GM23248 (cell line): ENCODE results near the gene BHLHA15.

Experiments used
- EZH2 ChIP-seq: fragments of 200-600 bp; sonication (generic); IDR thresholded peaks from 2 replicates; pipeline ENCODE4 v1.6.1; 2018; ENCODE audit warnings: antibody characterized with exemption, mild to moderate bottlenecking; ENCODE audit not compliant: insufficient read depth, poor library complexity, severe bottlenecking
- EZH2phosphoT487 ChIP-seq: fragments of 200-600 bp; sonication (generic); IDR thresholded peaks from 2 replicates; pipeline ENCODE4 v1.6.1; 2018; ENCODE audit warnings: antibody characterized with exemption, moderate library complexity, mild to moderate bottlenecking, low read depth; ENCODE audit not compliant: insufficient read depth

DNA sequence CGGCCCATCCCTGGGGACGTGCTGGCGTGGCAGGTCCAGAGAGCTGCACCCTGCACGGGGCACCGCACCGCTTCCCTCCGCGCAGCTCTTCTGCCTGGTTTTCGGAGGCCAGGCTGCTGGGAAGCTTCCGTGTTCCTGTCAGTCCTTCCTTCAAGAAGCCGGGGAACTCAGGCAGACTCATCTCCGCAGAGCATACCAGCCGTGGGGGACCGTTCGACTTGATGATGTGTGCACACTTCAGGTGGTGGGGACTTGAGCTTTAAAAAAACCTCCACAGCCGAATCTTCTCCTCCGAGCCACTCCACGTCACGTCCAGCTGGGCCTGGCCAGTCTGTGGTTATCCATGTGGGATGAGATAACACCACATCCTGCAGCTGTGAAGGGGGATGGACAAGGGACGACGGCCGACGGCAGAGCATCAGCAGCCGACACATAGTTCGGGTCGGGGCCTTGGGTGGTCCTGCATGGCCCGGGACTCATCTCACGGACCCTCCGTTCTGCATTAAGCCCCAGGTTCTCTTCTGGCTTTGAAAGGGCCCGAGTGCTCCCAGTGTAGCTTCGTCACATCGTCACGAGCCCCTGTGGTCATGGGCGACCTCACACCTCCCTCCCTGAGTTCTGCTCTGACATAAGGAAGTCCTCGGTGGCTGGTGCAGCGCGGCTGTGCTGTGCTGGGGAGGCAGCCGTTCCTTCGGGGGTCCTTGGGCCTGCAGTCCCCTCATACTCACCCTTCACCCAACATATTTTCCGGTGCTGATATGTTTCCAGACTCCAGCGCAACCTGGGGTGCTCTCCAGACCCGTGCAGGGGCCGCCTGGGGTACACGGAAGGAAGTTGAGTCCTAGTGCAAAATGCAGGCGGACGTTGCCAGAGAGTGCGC is 4.5 kb upstream of the BHLHA15 start:
- TF ChIP-seq EZH2phosphoT487 (no peak), EZH2 (no peak)
